HG03039 (cell line): ENCODE data around the gene PLCG2.

Experiments used
- ATAC-seq: cut with Tn5 transposase; IDR thresholded peaks from one replicate; pipeline ENCODE4 v1.9.1; 2021; ENCODE audit warnings: mild to moderate bottlenecking, moderate library complexity; ENCODE audit not compliant: unreplicated experiment

PLCG2 gene

DNA sequence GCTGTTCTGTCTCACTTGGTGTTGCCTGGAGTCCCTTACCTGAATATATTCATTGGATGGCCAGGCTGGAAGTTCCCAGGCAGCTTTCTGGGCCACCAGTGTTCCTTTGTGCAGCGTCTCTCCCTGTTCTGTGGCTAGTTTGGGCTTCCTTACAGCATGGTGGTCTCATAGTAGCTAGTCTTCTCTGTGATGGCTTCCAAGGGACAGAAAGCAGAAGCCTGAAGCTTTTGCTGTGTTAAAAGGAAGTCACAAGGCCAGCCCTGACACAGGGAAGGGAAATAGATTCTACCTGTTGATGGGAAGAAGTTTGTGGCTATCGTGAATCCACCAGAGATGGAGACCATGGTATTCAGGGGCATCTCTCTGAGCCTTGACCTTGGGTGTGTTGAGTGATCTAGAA, 34.6 kb downstream of the PLCG2 start:
- ATAC-seq = no peak

DNA sequence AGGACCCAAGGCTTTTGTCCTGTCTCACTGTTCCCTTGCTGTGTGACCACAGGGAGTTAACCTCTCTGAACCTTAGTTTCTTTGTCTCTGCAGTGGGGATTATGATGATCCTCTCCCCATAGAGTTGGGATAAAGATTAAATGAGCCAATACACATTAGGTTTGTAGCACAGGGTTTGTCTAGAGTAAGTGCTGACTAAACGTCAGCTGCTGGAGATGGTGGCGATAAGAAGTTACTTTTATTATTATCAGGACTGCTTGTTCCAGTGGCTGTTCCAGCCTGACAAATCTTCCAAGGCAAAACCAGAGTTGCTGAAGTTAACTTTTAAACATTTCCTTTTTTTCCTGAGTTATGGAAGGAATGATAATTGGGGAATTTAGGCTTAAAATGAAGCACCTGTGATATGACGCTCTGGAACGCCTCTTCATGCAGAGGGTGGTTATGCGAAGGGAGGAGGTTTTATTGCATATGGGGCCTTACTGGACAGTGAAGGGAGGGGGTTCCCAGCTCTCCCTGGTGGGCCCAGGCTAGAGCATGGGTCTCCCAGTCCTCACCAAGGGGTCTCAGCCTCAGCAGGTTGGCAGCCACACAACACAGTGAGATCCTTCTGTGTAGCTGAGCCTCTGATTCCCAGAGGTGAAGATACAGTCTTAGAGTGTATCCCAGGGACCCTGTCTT, 35.8 kb downstream of the PLCG2 start:
- no peak for ATAC-seq

GRCh38 chr16:81815429-81815766, 36.3 kb downstream of the PLCG2 start:
- no peak for ATAC-seq

- ATAC-seq = no peak
Observed at GRCh38 chr16:81816351-81816750, 37.3 kb downstream of the PLCG2 start.

- no peak for ATAC-seq
Observed at GRCh38 chr16:81816793-81817210, 37.7 kb downstream of the PLCG2 start.

GRCh38 chr16:81817296-81817695, 38.2 kb downstream of the PLCG2 start:
- ATAC-seq = no peak

DNA sequence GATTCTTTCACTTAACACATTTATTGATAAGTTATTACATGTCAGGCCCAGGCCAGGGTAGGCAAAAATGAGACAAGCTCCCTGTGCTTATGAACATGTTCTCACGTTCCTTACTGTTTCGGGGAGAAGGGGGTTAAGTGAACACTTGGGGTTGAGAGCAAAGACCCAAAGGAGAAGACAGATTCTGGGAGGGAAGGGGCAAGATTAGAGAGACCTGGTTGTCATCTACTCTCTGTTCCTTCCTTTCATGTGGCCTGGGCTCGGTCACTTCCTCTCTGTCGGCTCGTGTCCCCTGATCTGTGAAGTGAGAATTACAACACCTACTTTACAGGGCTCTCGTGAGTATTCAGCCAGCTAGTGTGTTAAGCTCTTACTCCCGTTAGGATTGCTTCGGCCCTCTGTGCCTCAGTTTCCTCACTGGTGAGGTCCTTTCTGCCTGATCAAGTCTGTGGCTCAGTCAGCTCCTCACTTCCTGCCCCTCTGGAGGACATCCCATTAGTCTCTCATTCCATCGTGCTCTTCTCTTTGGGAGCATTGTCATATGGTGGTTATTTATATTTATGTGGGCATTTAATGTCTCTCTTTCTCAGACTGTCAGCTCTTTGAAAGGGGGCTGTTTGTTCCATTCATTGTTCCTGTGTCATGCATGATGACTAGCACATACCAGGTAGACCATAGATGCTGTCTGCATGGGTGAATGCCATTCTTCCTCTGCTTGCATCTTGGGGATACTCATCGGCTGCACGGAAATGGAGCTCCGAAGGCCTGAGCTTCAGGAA, 38.9 kb downstream of the PLCG2 start:
- ATAC-seq = no peak

DNA sequence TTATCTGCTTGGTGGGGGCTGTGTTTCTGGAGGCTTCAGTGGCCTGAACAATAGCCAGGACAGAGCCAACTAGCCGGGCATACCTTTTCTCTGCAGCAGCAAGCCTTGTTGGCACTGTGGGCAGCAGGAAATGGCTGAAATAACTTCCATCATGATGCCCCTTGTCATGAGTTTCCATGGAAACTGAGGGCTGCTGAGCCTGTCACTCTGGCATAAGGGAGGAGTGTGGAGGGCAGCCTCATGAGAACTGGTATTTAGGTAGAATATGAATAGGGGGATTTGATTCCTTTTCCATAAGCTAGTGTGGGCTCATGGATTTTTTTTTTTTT, 39.4 kb downstream of the PLCG2 start:
- no peak for ATAC-seq

DNA sequence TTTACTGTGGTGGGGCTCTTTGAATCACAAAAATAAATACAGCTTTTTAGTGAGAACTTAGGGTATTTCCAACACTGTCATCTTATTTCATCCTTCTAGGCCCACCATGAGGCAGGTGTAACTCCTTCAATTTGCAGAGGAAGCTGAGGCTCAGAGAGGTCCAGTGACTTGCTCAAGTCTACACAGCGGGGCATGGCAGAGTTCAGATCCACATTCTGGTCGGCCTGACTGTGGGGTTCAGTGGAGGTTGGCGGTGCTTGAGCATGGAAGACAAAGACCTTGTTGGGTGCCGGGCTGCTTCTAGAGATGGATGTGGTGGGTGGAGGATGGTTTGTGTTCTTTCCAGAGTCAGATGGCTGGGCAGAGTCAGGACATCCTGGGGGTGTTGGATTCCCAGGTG, 39.8 kb downstream of the PLCG2 start:
- ATAC-seq = no peak

DNA sequence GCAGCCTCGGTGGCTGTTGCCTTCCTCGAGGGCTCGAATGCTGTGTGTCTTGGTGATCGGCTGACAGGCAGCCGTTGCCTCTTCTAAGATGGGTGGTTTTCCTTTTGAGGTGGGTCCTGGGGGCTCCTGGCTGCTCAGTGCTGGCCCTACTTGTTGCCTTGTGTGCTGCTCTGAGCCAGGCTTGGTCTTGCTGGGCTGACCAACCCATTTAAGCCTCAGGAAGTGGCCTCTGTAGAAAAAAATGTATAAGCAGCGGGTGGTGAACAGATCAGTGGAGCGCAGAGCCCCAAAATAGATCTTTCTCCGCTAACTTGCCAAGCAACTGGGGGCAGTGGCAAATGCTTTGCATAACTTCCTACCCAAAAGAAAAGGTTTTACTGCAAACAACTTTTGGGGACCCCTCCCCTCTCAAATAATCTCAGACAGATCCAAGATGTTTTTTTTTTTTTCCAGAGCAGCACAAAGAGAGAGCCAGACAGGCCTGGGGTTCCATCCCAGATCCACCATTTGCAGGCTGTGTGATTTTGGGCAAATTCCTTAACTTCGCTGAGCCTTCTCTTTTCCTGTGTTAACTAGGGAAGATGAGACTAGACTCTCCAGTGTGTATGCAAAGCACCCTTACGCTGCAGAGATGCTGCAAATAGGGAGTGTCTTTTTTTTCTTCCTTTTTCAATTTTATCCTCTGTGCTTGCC, 42.5 kb downstream of the PLCG2 start:
- no peak for ATAC-seq

GRCh38 chr16:81823111-81823510, 44.0 kb downstream of the PLCG2 start:
- ATAC-seq = peak; percentile 43

GRCh38 chr16:81823734-81824133, 44.6 kb downstream of the PLCG2 start:
- no peak for ATAC-seq

DNA sequence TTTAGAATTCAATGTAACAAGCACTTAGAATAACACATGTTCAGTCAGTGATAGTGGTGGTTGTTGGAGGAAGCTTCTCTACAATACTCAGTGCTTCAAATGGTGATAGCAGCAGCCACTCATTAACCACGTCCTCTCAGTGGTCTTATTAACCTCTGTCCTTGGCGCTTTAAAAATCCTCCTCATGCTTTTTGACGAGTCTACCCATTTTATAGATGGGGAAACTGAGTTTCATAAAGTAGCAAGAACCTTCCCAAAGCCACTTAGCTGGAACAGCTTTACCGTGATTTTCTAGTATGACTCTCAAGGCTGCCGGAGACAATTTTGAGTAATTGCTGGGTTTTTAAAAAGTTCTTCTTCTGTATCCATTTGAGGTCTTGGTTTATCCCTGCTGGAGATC, 47.4 kb downstream of the PLCG2 start:
- no peak for ATAC-seq

DNA sequence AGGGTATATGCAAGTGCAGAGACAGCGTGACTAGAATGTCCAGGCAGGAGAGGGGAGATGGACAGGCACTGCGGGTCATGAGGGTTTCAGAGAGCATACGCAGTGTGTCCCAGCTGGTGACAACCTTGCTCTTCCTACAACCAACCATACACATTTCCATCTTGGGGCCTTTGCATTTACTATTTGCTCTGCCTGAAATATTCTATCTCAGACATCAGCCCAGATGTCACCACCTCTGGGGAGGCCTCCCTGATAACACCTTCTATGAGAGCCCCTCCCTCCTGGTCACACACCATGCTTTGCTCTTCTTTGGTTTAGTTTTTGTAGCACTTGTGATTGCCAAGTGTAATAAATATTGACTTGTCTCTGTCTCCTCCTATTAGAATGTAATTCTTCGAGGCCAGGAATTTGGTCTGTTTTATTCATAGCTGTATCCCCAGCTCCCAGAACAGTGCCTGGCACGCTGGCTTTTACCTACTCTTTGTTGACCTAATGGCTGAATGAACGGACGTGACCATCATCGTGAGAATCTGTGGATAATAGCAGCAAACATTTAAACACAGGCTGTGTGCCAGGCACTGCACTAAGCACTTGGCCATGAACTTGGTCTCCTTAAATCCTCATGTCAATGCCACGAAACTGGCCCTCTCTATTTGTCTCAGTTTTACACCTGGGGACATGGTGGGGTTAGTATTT, 51.9 kb downstream of the PLCG2 start:
- no peak for ATAC-seq

DNA sequence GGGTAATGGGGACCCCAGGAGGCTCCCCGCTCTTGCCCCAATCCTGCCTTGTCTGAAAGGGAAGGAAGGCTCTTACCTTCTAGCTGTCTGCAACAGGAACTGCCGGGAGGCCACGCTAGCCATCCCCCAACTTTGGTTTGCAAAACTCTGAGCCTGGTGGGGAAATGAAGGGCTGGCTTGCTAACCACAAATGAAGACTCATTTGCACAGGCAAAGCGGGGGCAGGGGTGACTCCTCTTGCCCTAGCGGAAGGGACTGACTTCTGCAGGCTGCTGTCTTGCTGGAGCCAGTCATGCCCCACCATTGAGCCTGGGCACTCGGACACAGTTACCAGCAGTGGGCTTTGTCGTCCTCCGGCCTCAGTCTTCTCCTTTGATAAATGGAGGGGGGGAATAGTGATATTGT, 52.6 kb downstream of the PLCG2 start:
- peak; percentile 66 for ATAC-seq

- no peak for ATAC-seq
Observed at GRCh38 chr16:81832801-81833547, 53.9 kb downstream of the PLCG2 start.

GRCh38 chr16:81833751-81834150, 54.7 kb downstream of the PLCG2 start:
- no peak for ATAC-seq

DNA sequence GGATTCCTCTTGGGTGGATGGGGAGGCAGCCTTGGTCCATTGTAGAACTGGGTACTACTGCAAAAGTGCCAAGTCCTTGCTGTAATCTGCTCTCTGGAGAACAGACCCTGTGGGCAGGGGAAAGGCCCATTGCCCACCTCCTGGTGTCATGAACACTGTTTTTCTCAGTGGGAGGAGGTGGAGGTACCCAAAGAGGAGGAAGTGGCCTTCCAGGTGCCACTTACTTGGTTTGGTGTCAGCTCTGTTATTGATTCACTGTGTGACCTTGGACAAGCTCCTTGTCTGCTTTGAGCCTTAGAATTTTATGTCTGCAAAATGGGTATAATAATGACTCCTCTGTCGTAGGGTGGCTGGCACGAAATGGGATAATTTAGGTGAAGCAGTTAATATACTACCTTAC, 55.8 kb downstream of the PLCG2 start:
- no peak for ATAC-seq

GRCh38 chr16:81836279-81837054, 57.4 kb downstream of the PLCG2 start:
- peak; percentile 53 for ATAC-seq

GRCh38 chr16:81837312-81837751, 58.2 kb downstream of the PLCG2 start:
- ATAC-seq = no peak
